HUDEP-2 (cell line): ENCODE results near the gene ELP4.
"Not testable (repeated sequence)": the region's sequence is repeated elsewhere in the genome, so short reads cannot be mapped to it uniquely, and the experiment has no call there.

Experiments
- DNase-seq, 76 experiments: peaks; one replicate each; lab custom pipeline; 2025; ENCODE audit not compliant: unreplicated experiment in 76 of 76; lab: John Stamatoyannopoulos, UW

ELP4 gene

GRCh38 chr11:31509429-31510345 is at the start of gene ELP4, which contains the start of gene IMMP1L:
TSS of gene ELP4 (plus strand) at chr11:31509767. CDS start at chr11:31509785, 18 bp downstream.
TSS of gene IMMP1L (minus strand) at chr11:31509622. CDS start at chr11:31463276, 46,346 bp downstream.
- peak; percentile 30 to 96 (median 90) for DNase-seq

DNA sequence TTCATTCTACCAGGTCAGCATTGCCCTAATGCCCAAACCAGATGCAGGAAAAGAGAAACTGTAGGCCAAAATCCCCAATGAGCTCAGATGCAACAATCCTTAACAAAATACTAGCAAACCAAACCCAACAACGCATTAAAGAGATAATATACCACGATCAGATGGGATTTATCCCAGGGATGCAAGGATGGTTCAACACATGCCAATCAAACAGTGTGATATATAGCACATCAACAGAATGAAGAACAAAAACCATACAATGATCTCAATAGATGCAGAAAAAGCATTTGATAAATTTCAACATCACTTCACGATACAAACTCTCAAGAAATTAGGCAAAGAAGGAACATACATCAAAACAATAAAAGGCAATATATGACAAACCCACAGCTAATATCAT is 45.1 kb upstream of the ELP4 start:
- no peak for DNase-seq

DNA sequence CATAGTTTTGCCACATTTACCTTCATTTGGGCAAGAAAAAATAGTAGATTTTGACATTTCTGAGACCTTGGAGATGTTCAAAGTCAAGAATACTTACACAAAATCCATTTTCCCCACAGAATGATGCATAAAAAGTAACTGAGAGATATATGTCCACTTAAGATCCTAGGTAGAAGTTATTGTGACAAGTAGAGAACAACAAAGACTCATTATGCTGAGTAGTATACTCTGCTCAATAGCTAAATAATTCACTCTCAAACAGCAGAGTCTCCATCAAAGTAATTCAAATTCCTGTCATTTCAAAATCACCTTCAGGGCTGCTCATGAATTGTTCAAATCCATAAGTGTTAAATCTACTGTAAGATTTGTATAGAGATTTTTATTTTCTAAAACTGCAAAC is 35.5 kb upstream of the ELP4 start:
- no peak for DNase-seq

GRCh38 chr11:31477528-31478222 is 31.9 kb upstream of the ELP4 start:
- no peak for DNase-seq

GRCh38 chr11:31478223-31478590 is 31.4 kb upstream of the ELP4 start:
- no peak for DNase-seq

DNA sequence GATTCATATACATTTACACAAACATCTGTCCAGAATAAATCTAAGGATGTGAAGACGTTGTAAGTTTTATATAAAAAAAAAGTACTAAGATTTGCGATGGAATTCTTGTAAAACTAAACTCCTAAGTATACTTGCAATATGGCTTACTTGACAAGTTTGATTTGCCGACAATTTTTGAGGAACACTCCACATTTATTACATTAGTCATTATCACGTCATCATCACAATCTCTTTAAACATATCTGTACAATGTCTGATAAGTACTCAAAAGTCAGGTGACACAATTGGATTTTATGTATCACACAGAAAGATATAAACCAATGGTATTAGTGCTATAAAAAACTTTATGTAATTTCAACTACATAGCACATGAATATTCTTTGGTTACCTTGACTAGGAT is 30.5 kb upstream of the ELP4 start:
- DNase-seq, result no peak

- DNase-seq, result no peak
Observed at GRCh38 chr11:31480930-31481329, 28.6 kb upstream of the ELP4 start.

- DNase-seq, result no peak
Observed at GRCh38 chr11:31484497-31484896, 25.1 kb upstream of the ELP4 start.

DNA sequence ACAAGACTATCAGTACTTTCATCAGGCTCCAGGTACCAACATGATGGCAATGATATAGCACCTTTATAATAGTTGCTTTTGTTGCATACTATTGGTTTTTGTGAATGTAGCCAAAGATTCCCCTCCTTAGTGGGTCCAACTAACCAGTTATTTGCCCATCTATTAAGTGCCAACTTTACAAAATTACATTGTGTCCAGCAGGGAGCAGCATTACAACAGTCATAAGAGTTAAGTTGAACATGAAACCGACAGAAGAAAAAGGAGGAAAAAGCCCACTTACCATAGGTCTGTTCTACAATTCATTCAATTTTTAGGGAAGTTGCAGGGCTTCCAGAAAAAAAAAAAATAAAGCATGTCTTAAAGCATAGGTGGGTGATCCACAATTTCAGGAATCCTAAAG is 21.7 kb upstream of the ELP4 start:
- peak in 14 of 76 experiments; percentile 1 to 41 (median 16) for DNase-seq

DNA sequence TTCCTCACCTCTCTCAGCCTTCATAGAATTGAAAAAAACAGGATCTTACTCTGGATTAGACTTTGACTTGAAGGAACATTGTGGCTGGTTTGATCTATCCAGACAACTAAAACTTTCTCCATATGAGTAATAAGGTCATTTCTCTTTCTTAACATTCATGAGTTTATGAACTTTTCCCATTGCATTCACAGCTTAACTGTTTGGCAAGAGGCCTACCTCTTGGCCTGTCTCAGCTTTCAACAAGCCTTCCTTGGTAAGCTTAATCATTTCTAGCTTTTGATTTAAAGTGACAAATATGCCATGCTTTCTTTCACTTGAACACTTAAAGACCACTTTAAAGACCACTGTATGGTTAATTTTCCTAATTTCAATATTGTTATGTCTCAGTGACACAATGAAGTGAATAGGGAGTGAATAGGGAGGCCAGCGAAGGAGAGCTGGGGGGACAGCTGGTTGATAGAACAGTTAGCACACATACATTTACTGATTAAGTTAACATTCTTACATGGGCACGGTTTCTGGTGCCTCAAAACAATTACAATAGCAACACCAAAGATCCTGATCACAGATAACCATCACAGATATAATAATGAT is 17.1 kb upstream of the ELP4 start:
- no peak for DNase-seq

- DNase-seq, result no peak
Observed at GRCh38 chr11:31493235-31493634, 16.3 kb upstream of the ELP4 start.

DNA sequence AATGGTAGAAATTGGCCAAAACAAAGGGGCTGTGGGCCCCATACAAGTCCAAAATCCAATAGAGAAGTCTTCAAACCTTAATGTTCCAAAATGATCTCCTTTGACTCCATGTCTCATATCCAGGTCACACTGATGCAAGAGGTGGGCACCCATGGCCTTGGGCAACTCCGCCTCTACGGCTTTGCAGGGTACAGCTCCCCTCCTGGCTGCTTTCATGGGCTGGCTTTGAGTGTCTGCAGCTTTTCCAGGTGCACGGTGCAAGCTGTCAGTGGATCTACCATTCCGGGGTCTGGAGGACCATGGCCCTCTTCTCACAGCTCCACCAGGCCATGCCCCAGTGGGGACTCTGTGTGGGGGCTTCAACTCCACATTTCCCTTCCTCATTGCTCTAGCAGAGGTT is 15.8 kb upstream of the ELP4 start:
- not testable (repeated sequence) for DNase-seq

- DNase-seq, result no peak
Observed at GRCh38 chr11:31499576-31500178, 9.9 kb upstream of the ELP4 start.

DNA sequence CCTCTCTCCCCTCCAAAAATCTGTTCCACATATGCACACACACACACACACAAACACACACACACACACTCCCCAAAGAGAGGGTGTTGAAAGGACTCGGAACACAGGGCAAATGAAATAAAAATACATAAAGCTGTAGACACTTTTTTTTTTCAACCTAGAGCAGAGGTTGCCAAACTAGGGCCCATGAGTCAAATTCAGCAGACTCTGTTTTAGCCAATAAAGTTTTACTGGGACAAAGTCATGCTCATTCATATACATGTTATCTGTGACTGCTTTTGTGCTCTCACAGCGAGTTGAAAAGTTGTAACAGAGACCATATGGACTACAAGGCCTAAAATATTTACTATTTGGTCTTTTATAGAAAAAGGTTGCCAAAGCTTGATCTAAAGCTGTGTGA is 9.0 kb upstream of the ELP4 start:
- no peak for DNase-seq

DNA sequence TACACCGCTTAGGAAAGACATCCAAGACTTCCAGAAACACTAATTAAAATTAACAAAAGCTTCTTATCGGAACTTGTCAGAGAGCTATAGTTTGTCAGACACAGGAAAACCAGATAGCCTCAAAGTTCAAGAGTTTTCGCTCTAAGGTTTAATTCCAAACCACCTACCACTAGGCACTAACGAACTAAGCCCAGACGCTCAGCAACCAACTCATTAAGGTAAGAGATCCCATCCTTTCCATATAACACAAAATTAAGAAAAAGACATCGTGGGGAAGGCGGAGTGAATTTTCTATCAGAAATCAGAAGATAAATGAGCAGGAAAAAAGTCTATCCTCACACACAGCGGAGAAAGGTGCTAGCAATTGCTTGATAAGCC is 527 bp upstream of the ELP4 start:
- peak in 3 of 76 experiments; percentile 1 to 38 (median 32) for DNase-seq

DNA sequence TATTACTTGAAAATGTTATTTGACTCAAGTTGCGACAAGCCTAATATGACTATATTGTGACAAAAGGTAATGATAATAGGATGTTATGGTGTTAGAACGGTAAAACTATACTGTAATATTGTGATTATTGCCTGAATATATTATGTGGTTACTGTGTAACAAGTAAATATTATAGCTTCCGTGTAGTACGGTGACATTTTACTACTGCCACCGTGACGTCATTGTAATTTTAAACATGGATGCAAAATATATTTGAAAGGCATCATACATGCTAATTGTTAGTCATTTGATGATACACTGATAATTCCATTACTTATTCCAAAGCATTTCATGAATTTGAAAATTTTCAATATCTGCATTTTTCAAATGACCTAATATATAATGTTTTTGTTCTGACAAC is 2.5 kb downstream of the ELP4 start:
- no peak for DNase-seq

DNA sequence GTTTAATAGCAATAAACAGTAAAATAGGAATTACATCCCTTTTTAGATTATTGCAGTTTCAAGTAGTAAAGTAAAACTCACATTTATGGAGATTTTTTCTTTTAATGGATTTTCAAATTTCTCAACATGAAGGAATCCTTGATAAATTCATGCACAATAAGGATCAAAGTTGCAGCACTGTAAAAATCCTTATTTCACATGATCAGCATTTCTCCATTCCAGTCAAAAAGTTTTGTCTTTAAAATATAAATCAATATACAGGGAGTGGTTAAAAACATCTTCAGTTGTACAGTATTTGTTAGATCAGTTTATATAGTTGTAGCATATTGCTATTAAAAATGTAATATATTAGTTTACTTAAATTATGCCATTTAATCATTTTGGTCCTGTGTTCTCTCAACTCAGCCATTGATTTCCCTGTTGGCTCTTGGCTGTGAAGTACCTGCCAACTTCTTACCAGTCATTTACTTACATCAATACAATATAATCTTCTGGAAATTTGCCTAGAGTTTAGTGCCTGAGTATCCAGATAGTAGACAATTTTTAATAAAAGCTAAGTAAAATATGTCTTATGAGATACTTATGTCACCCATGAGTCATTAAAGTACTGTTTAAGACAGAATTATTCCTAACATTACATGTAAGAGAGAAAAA is 12.1 kb downstream of the ELP4 start:
- DNase-seq, result no peak

GRCh38 chr11:31529189-31529588 is 19.6 kb downstream of the ELP4 start:
- no peak for DNase-seq

- no peak for DNase-seq
Observed at GRCh38 chr11:31529701-31530100, 20.1 kb downstream of the ELP4 start.

- DNase-seq, result no peak
Observed at GRCh38 chr11:31531293-31531692, 21.7 kb downstream of the ELP4 start.

DNA sequence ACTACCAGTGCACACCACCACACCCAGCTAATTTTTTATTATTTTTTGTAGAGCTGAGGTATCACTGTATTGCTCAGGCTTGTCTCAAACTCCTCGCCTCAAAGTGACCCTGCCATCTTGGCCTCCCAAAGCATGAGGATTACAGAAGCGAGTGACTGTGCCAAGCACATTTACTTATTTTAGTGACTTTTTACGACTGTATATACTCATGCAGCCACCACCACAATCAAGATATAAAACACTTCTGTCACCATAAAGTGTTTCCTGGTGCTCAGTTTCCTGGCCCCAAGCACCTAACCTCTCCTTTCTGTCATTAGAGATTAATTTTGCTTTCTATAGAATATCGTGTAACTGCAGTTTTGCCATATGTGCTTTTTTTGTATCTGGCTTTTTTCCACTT is 25.9 kb downstream of the ELP4 start:
- no peak for DNase-seq
